Body of pancreas (tissue), 4 donors: ENCODE measurements around the gene TSPAN33. TPM values are rescaled to one million over a fixed set of nuclear protein-coding genes. Genes with fewer than 3 reads are reported as not detected.
A peak's percentile ranks its signal among the peaks of the same experiment; 100 is the strongest.

Experiments
- ATAC-seq: fragments of 150-250 bp; one replicate; pipeline ENCODE4 v1.9.1; 2016
- DNase-seq, 4 donors: peaks; one replicate each; pipeline ENCODE4 v3.0.0-alpha.2; 2019
- H3K27ac ChIP-seq, 4 donors: fragments of 200-600 bp; sonication (generic); 1 replicate in 3 of 4; 2 replicates in 1 of 4; pipeline versions ENCODE4 v1.5.1 to v1.6.1; 2016 to 2019; ENCODE audit warnings: mild to moderate bottlenecking in 1 of 4, mixed read lengths in 1 of 4, moderate library complexity in 1 of 4
- H3K27me3 ChIP-seq, 2 donors: fragments of 200-600 bp; sonication (generic); one replicate each; pipeline ENCODE4 v1.6.0; 2016; ENCODE audit warnings: mild to moderate bottlenecking in 1 of 2
- H3K36me3 ChIP-seq, 2 donors: fragments of 200-600 bp; sonication (generic); replicated peaks in 1 of 2; 2 replicates each; pipeline ENCODE4 v1.5.1; 2016; ENCODE audit warnings: low read depth in 2 of 2; ENCODE audit not compliant: insufficient read depth in 1 of 2
- H3K4me1 ChIP-seq: fragments of 200-600 bp; sonication (generic); one replicate; pipeline ENCODE4 v1.6.0; 2016
- H3K4me3 ChIP-seq, 2 donors: fragments of 200-600 bp; sonication (generic); 1 replicate in 1 of 2; 2 replicates in 1 of 2; pipeline ENCODE4 v1.5.1; 2016 to 2019
- H3K9me3 ChIP-seq, 3 donors: fragments of 200-600 bp; sonication (generic); 1 replicate in 2 of 3; 2 replicates in 1 of 3; pipeline ENCODE4 v1.5.1; 2016
- CTCF ChIP-seq, 7 experiments: fragments of 450-650 bp in 4 of 7; fragments of 200-600 bp in 3 of 7; sonication (generic) in 3 of 7; IDR thresholded peaks; one replicate each; pipeline ENCODE4 v1.5.1; 2016 to 2019; ENCODE audit warnings: antibody characterized with exemption in 7 of 7
- POLR2A ChIP-seq, 3 donors: fragments of 450-650 bp; IDR thresholded peaks; one replicate each; pipeline ENCODE4 v1.6.1; 2016; ENCODE audit warnings: antibody characterized with exemption in 3 of 3, mild to moderate bottlenecking in 2 of 3
- WGBS, 2 donors: methylation state at CpG; one replicate each; pipeline ENCODE4 v1.1.5; 2017; 5-methylcytosine and 5-hydroxymethylcytosine counted together
- intact Hi-C: fragments of 100-400 bp; cut with DNase I; formaldehyde crosslinking; loops from one replicate; pipeline ENCODE4 v1.15.1; 2023
- total RNA-seq, 2 donors: library from RNA; depleted of rRNA; stranded (reverse); fragments of >200 nt; gene quantifications; one replicate each; pipeline ENCODE4 v1.1.0, GENCODE V29; 2016

Gene TSPAN33
- total RNA-seq, 2 donors from 2014 or later: 12.5 to 17.1 TPM

GRCh38 chr7:129157651-129158050 lies 13.1 kb downstream of the TSPAN33 start:
- no peak for ATAC-seq
- no peak for DNase-seq
- intact Hi-C loops: no loop called here
- Histone ChIP-seq H3K27me3 (no peaks in the 10 kb centered on the region), H3K4me1 (no peaks in the 10 kb centered on the region), H3K9me3 (no peaks in the 10 kb centered on the region), H3K4me3 (no peak overlapping the region), H3K27ac (no peak overlapping the region), H3K36me3 (peaks cover 0 to under 1% of the 10 kb centered on the region in 2 donors)
- TF ChIP-seq CTCF (IDR thresholded peaks at IDR 0.05) (no peak), POLR2A (IDR thresholded peaks at IDR 0.05) (no peak)
- WGBS, 2 donors: 97 to 98% methylated on average over 9 of the region's 9 CpGs

- no peak for ATAC-seq
- H3K36me3 ChIP-seq: peaks cover 0 to 1% of the 10 kb centered on the region in 2 donors
- 77% methylated on average over 2 to 3 of the region's 3 CpGs for WGBS, 2 donors
- H3K4me1 ChIP-seq: no peaks in the 10 kb centered on the region
- no peaks in the 10 kb centered on the region for H3K9me3 ChIP-seq
- no peak overlapping the region for H3K4me3 ChIP-seq
- no peaks in the 10 kb centered on the region for H3K27me3 ChIP-seq
- H3K27ac ChIP-seq: no peak overlapping the region
- intact Hi-C loops: no loop called here
- DNase-seq: no peak
- TF ChIP-seq POLR2A (IDR thresholded peaks at IDR 0.05): no peak
- TF ChIP-seq CTCF (IDR thresholded peaks at IDR 0.05): no peak
Measured at GRCh38 chr7:129159539-129159938, 15.0 kb downstream of the TSPAN33 start.

- peaks cover 0 to 1% of the 10 kb centered on the region in 2 donors for H3K36me3 ChIP-seq
- intact Hi-C loops: loop anchor here (5.0 kb wide), 1 partner anchor 47 kb away; no protein-coding TSS in a partner anchor
- TF ChIP-seq CTCF (IDR thresholded peaks at IDR 0.05) (no peak), POLR2A (IDR thresholded peaks at IDR 0.05) (no peak)
- no peak for ATAC-seq
- no peaks in the 10 kb centered on the region for H3K4me1 ChIP-seq
- H3K9me3 ChIP-seq: no peaks in the 10 kb centered on the region
- no peak overlapping the region for H3K4me3 ChIP-seq
- 75% methylated on average over 3 of the region's 3 CpGs for WGBS, 2 donors
- no peak overlapping the region for H3K27ac ChIP-seq
- DNase-seq: peak in 1 of 4 donors; percentile 20
- no peaks in the 10 kb centered on the region for H3K27me3 ChIP-seq
Measured at GRCh38 chr7:129160161-129160905, 15.8 kb downstream of the TSPAN33 start.

GRCh38 chr7:129161524-129162225 lies 17.2 kb downstream of the TSPAN33 start:
- Histone ChIP-seq H3K4me1 (no peaks in the 10 kb centered on the region), H3K36me3 (peaks cover 0 to 1% of the 10 kb centered on the region in 2 donors), H3K27ac (no peak overlapping the region), H3K27me3 (no peaks in the 10 kb centered on the region), H3K4me3 (no peak overlapping the region), H3K9me3 (no peaks in the 10 kb centered on the region)
- ATAC-seq: no peak
- TF ChIP-seq CTCF (IDR thresholded peaks at IDR 0.05) (no peak), POLR2A (IDR thresholded peaks at IDR 0.05) (no peak)
- no peak for DNase-seq
- intact Hi-C loops: loop anchor here (5.0 kb wide), 1 partner anchor 46 kb away; no protein-coding TSS in a partner anchor
- 92 to 96% methylated on average over 4 to 5 of the region's 5 CpGs for WGBS, 2 donors
